HG03520 (cell line): ENCODE measurements around the gene SEC16B.

Source experiments
- ATAC-seq: cut with Tn5 transposase; IDR thresholded peaks from one replicate; pipeline ENCODE4 v1.9.1; 2021; ENCODE audit warnings: mild to moderate bottlenecking, moderate library complexity; ENCODE audit not compliant: unreplicated experiment

SEC16B gene

GRCh38 chr1:177909416-177909815, 60.4 kb downstream of the SEC16B start:
- ATAC-seq, result no peak

- no peak for ATAC-seq
Measured at GRCh38 chr1:177907000-177907399, 62.9 kb downstream of the SEC16B start.

GRCh38 chr1:177905686-177906085, 64.2 kb downstream of the SEC16B start:
- no peak for ATAC-seq

- no peak for ATAC-seq
Measured at GRCh38 chr1:177902266-177902665, 67.6 kb downstream of the SEC16B start.

DNA sequence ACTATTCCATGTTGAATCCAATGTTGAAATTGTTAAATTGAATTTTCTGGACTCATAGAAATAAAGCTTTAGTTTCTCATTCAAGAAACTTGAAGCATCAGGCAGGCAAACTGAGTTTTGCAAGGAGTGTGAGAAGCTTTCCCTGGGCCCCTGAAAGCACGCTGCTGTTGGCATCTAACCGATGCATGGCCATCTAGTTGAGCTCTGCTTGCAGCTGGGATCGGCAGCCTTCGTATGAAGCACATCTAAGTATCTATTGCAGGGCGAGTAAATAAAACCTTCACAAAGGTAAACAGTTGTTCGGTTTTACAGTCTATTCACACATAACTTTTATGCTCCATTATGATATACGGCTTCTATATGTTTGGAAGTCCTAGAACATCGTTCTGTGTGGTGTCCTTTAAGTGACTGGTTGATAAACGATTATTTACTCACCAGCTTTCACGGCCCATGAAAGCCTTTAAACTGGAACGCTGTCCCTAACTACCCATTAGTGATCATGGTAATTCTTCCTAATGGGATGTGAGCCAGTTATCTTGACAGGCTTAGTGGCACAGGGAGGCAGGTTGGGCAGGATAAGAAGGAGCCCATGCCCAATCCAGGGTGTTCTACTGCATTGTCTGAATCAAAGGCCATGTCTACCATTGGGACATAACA, 71.7 kb downstream of the SEC16B start:
- no peak for ATAC-seq

GRCh38 chr1:177897281-177897997, 72.4 kb downstream of the SEC16B start:
- no peak for ATAC-seq
